NCI-H1092 treated with DMSO at 0.1 percent for 48 hours (cell line): ENCODE data around the gene CNST.

ENCODE experiments used
- DNase-seq: peaks from one replicate; lab custom pipeline; 2025; lab: John Stamatoyannopoulos, UW

CNST gene, protein sequence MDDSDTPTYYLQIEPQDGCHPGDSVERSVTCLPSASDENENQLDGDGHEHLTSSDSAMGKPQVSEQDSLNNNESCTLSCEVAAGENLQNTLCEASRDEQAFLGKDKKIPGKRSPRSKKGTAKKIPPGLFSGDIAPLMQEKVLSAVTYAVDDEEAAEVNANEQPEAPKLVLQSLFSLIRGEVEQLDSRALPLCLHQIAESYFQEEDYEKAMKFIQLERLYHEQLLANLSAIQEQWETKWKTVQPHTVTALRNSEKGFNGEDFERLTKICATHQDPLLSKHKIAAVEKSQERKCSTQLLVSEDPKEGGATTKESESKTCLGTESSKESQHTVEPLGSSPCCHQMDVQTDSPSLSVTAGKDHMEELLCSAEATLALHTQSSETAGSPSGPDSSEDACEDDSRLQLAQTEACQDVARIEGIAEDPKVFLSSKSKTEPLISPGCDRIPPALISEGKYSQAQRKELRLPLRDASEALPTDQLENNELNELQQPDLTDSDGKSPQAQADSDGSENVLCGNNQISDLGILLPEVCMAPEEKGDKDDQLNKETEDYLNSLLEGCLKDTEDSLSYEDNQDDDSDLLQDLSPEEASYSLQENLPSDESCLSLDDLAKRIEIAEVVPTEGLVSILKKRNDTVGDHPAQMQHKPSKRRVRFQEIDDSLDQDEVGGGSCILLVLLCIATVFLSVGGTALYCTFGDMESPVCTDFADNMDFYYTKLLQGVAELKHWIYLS

DNA sequence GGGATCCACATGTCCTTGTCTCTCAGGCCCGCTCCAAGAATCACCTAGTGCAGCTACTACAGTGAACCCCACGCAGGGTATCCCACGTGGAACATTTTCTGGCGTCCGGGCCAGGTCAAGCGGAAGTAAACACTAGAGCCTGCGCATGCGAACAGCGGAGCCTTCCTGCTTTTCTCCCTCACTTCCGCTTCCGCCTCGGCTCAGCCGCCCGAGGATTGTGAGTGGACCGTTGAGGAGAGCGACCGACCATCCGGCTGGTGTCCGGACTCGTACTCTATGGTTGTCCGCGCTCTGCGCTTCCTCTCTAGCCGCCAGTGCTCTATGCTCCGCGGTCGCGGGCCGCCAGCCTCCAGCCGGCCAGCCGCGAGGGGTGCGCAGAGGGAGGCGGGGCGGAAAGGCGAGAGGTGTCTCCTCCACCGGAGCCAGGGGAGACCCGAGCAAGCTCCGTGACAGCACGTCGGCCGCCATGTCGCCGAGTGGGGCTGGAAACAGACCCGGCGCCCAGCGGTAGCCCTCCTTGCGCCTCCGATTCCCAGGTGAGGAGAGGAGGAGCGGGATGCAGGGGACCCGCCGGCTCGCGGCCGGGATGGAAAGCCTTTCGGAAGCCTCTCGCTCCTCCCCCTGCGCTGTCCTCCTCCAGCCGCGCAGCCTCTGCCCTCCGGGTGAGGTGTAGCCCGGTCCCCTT is at the start of gene CNST, which contains the start of gene TFB2M:
CNST (plus strand) TSS at position 329 of the 685 bp plus-strand sequence. CDS start 25,107 bp downstream, outside the sequence.
TFB2M (minus strand) TSS at position 134 of the 685 bp plus-strand sequence; CDS start at position 11, 123 bp downstream.
- DNase-seq: peak; percentile 99

DNA sequence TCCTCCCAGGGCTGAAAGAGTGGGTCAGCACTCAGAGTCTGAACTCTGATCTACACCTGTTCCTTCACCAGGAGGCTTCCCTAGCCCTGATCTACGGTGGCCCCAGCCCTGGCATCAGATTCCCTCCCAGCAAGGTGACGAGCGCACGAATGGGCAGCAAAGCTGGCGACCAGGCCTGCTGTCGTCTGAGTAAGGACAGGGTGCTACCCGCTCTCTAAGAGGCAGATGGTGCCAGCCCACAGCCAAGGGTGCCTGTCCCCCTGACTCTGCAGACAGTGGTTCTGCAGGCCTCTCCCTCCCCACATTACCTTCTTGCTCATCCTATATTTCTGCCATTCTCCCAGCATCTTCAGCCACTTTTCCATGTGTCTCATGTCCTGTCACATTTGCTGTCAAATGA is 48.9 kb upstream of the CNST start:
- no peak for DNase-seq

DNA sequence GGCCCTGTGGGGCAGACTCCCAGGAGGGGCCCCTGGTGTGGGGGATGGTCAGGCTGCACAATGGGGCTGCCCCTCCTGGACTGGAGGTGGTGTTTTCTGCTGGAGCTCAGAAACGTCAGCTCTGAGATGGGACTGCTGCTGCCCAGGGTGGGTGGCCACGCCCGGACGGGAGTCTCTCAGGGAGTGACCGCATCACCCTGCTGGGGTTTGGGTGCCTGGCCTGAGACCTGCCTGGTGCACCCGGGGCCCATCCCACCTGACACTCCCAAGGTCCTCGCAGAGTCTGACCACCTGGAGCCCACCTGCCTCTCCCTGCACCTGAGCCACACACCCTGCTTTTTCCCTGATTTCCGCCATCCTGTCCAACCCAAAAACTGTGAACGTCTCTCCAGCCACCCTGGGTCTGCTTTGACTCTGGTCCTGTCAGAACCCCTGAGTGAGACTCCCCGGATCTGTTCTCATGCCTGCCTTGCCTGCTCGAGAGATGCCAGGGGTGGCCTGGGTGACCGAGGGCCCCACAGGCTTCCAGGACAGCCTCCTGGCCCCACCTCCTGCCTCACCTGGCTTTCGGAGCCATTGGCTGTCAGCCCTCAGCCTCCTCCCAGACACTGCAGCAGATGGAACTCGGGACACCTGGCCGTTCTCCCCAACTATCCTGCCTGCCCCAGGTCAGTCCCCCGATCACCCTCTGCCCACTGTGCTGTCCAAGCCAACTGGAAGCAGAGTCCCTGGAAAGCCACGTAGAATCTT is 47.6 kb upstream of the CNST start:
- DNase-seq: no peak

DNA sequence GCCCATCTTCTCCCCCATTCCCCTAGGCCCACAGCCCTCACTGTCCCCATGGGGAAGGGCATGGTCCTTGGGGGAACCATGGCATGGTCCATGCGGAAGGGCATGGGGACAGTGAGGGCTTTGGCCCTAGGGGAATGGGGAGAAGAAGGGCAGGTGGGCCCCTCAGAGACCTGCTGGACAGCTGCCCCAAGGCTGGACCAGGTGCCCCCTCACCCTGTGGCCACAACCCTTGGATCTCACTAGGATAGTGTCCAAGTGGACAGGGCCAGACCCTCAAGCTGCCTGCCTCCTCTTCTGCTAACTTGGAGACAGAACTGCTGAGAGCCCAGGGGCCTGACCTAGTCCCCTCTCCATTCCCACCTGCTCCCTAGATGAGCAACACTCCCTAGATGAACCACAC is 46.7 kb upstream of the CNST start:
- DNase-seq: no peak

DNA sequence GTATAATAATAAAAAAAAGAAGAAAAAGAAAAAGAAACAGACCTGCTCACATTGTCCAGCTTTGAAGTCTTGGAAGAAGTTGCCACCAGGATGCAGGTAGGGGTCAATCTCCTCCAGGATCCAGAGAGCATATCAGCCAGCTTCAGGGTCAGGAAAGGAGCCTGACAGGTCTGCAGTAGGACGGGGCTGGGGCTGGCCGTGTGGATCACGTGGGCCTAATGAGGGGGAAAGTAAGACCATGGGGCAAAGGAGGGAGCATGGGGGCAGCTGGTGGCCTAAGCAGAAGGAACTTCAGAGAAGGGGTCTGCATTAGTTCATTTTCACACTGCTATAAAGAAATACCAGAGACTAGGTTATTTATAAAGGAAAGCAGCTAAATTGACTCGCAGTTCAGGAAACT is 39.9 kb upstream of the CNST start:
- DNase-seq: no peak

DNA sequence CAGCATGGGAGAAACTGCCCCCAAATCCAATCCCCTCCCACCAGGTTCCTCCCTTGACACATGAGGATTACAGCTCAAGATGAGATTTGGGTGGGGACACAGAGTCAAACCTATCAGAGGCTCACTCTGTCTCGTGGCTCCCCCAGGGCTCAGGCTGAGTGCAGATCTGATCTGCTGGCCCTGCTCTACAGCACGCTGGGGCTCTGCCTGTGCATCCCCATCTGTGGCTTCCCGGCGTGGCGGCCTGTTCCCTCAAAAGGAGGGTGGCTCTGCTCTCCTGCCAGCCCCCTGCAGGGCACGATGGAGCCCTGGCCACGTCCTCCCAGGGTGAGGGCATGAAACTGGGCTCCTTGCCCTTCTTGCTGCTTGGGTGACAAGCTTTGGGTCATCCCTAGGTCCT is 39.3 kb upstream of the CNST start:
- DNase-seq: no peak

DNA sequence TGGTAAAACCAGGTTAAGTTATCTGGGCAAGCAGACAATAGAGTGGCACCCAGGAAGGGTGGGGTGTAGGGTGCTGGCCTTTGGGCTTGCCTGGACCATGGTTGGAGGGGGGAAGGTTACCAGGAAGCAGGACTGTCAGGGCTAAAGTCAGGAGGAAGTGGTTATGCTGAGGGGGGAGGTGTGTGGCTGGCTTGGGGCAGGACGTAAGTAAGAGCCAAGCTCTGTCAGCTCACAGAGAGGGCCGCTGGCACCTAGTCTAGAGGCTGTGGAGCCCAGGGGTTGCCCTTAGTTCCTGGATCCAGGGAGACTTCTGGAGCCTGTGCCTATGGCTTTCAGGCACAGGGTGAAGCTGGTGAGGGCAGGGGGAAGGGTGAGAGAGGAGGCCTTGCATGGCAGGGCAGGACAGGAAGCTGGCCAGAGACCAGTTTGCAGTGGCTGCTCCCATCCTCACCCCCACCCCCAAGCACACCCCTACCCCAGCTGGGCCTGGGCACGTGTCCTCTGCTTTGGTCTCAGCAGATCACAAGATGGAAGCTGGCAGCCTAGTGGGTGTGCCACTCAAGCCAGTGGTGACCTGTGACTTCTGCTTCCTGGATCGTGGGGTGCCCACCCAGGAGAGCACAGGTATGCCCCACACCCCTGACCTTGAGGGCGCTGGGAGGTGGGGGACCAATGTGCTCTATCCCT is 38.7 kb upstream of the CNST start:
- DNase-seq: no peak

DNA sequence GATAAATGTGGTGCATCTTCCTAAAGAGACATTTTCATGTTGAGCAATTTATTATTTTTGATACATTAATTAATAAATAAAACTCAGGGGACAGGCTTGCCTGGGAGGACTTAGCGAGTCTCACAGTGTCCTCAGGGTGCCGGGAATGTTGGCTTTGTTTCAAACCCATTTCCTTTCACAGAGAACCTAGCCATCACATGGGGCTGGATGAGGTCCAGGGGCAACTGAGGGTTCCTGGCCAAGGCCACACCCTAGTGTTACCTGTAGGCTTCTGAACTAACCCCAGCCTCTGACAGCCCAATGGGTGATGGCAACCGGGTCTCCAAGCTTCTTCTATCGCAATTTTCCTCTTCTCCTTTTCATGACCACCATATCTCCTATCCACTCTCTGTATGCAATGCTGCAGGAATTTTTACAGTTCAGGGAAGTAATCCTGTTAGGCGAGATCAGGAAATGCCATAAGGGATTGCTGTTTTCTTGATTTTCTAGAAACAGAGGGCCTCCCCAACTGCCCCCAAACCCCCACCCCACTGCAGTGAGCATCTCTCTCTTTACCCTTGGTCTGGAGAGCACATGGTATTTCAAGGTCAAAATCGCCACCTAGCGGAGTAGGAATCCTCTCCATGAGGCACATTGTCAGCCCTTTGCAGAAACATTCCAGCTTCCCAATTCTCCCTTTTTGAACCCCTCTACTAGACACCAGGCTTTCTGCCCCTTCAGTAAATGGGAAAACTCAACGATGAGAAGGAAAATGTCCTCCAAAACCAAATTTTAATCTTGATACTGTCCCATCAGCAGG is 37.1 kb upstream of the CNST start:
- DNase-seq: no peak

DNA sequence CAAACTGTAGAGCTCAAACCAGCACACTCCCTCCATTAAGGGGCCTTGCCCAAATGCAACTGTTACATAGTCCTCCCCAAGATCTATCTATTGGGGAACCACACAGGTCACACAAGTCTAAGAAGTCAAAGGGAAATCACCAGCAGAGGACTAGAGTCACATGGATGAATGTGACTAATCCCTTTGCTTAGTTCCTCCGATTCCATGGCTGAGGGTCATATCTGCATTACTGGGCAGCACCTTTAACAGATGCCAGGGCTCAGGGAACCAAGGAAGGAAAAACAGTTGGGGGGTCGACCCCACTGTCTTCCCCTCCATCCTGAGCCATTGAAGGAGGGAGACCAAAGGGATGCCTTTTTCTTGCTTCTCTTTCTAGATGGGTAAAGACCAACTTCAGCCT is 35.8 kb upstream of the CNST start:
- DNase-seq: no peak

DNA sequence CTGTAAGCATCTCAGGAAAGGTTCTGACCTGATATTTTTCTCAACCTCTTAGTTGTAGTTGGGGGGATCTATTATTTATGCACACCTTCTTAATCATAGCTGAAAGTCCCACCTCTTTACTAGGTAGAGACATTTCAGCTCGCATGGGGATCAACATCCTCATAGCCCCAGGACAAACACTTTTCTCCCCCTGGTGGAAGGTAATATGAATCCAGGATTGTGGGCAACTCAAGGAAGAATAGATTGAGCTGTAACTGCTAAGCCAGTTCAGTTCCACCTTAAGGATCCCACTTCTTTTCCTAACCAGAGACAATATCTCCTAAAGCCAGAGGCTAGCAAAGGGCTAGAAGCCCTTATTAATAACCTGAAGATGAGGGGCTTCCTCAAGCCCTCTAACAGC is 33.7 kb upstream of the CNST start:
- DNase-seq: no peak

DNA sequence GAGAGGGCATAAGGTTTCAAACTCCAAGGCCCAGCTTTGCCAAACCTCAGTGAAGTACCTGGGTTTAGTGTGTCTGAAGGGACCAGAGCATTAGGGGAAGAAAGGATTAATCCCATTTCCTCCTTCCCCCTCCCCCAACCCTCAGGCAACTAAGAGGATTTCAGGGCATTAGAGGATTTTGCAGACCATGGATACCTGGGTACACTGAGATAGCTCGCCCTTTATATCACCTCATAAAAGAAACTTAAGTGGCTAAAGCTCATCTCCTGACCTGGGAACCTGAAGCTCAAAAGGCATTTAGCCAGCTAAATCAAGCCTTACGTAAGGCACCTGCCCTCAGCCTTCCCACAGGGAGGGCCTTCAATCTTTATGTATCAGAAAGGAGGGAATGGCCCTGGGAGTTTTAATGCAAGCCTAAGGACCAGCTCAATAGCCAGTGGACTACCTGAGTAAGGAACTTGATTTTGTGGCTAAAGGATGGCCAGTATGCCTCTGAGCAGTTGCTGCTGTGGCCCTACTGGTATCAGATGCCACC is 32.8 kb upstream of the CNST start:
- no peak for DNase-seq

DNA sequence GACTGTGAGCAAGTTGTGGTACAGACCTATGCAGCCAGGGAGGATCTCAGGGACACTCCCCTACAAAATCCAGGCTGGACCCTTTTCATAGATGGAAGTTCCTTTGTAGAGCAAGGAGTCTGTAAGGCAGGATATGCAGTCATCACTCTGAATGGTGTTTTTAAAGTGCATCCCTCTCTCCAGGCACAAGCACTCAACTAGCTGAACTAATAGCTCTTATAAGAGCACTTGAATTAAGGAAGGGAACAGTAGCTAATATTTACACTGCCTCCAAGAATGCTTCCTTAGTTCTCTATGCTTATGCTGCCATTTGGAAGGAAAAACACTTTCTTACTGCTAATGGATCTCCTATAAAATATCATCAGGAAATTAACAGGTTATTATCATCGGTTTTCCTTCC is 32.1 kb upstream of the CNST start:
- no peak for DNase-seq

DNA sequence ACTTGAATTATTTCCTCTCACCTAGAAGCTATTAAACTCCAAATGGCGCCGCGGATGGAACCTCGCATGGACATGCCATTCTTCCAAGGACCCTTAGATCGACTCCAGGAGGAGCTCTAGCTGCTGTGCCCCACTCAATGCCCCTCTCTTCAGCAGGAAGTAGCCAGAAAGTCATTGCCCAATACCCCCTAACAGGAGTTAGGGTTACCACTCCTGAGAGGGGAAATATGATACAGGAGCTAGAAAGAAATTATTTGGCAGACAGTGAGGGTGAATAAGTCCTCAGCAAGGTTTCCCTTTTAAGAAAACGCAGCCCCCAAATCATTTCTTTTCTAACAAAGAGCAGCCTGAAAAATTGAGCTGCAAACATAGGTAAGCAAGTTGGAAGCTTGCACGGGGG is 28.8 kb upstream of the CNST start:
- no peak for DNase-seq

DNA sequence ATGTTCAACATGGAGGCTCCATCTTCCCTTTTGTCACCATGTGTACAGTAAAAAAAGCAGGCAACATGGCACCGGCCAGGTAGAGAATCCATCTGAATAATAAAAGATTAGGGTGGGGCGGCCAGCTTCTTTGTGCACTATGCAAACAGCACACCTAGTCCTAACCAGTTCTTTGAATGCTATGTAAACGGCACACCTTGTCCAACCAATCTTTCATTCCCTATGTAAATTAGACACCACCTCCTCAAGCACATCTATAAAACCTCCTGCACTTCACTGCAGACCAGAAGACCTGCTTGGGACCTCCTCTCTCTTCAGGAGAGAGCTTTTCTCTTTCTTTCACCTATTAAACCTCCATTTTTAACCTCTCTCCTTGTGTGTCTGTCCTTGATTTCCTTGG is 28.4 kb upstream of the CNST start:
- DNase-seq: no peak

DNA sequence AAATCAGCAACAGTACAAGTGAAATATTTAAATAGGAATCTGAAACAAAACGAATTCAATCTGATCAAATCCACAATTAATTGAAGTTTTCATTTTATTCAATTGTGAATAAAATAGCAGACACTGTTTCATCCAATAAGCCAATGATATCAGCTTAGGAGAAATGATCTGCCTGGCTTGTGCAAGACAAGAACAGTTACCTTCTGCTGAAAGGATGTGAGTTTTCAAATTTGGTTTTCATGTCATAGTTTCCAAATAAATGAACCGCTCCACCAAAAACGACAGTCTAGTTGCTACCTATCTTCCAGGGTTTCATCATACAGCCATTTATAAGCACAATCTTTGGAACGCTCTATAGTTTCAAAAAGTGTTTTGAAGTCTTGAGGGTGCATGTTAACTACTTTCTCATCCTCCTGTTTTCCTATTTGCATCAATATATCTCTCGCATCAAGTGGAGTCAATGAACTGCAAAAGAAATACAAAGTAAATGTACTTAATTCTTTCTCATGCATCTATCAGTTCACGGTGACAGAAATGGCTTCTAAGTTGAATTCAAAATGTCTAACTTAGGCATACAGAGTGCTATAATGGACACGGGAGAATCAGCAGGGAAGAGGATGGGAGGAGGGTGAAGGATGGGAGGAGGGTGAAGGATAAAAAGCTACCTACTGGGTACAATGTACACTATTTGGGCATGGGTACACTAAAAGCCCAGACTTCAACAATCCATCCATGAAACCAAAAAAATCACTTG is 25.3 kb upstream of the CNST start:
- DNase-seq: no peak

DNA sequence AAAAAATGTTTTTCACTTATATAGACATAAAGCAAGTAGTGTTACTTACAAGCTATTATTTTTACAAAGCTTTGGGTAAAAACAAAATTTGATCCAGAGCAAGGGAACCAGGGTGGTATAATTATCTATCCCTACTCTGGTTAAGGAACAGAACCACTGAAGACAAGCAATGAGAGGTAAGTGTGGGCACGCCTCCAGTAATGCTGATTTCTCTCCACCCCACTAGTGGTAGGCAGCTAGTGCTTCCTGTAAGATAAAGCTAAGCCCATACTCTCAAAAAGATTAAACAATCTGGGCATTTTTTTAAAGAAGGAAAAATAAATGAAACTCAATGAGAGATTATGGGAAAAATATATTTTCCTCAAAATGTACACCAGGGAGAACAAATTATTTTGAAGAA is 22.3 kb upstream of the CNST start:
- DNase-seq: no peak

DNA sequence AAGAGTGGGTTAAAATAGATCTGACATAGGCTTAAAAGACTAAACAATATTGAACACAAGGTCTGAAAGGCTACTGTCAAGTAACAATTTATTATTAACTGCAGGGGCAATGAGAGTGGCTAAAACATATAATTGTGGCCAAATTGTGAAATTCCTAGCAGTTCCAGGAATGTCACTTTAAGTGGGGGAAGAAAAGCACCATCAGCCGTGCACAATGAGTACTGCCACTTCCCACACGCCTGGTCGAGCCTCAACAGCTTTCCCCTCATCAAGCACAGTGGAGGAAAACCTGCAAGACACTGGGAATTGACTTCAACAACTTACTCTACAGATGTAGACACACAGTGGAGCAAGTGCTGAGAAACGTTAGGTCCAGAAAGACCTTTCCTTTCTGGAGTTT is 16.6 kb upstream of the CNST start:
- no peak for DNase-seq

DNA sequence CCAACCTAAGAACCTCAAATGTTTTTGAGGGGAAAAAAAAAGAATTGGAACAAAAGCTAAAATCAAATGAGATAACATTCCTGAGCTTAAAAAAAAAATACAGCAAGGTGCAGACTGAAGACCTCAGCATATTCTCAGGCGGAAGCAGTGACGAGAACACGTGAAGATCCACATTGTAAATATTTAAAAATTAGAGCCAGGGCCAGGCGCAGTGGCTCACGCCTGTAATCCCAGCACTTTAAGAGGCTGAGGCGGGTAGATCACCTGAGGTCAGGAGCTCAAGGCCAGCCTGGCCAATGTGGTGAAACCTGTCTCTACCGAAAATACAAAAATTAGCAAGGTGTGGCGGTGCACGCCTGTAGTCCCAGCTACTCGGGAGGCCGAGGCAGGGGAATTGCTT is 15.9 kb upstream of the CNST start:
- no peak for DNase-seq

DNA sequence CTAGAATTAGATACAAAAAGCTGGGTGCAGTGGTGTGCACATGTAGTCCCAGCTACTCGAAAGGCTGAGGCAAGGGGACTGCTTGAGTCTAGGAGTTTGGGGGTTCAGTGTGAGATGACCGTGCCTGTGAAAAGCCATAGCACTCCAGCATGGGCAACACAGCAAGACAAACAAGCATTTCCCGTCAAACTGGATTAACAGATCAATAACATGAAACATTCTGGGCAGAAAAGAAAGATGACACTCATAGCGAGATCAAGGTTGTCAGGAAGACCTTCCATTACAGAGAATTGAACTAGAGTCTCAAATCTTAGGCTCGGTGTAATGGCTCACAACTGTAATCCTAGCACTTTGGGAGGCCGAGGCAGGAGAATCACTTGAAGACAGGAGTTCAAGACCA is 14.1 kb upstream of the CNST start:
- no peak for DNase-seq

DNA sequence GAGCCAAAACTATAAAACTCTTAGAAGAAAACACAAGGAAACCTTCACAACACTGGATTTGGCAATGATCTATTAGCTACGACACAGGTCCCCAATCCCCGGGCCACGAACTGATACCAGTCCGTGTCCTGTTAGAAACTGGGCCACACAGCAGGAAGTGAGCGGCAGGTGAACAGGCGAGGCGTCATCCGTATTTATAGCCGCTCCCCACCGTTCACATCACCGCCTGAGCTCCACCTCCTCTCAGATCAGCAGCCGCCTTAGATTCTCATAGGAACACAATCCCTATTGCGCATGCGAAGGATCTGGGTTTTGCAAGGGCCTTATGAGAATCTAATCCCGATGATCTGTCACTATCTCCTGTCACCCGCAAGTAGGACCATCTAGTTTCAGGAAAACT is 12.1 kb upstream of the CNST start:
- DNase-seq: no peak
